Stimulated activated CD4-positive, alpha-beta T cell treated with anti-CD3 and anti-CD28 coated beads, Interleukin-2, amount 100 ng/mL, for 4 hours (primary cell): ENCODE data around the gene SBF1.
"Not testable (repeated sequence)": the region's sequence is repeated elsewhere in the genome, so short reads cannot be mapped to it uniquely, and the experiment has no call there.

ENCODE experiments used
- DNase-seq: peaks from one replicate; pipeline ENCODE4 v3.0.0-alpha.2; 2020; ENCODE audit warnings: low read depth

The SBF1 gene

DNA sequence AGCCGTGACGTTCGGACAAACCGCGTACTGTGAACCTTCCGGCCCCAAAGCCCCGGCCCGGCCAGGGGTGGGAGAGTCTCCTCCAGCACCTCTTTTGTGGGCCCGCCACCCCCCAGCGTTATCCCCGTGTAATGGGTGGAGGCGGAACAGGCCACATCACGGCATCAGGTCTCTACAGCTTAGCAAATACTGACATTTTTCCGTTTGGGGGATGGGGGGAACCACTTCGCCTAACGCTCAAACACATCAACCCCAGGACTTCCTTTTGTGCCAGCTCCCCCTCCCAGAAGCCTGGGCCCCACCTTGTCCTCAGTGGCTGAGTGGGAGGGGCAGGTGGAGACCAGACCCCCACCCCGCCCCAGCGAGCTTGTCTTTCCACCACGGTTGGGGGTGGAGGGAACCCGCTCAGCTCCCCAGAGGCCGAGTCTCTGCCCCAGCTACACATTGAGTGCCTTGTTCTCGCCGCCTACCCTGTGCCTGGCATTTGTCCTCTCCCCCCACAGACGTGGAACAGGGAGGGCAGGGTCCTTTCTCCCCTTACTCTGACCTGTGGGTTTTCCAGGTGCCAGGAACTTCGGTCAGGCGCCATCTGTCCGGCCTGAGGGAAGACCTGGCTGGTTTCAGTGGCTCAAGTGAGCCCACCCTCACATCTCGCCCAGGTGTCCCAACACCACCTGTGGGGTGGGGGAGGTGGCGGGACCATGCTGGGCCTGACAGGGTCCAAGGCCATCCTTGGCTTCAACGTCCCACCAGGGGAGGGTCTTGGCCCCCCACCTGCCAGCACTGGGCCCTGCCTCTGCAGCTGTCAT is 29.6 kb downstream of the SBF1 start:
- DNase-seq: peak; percentile 15

DNA sequence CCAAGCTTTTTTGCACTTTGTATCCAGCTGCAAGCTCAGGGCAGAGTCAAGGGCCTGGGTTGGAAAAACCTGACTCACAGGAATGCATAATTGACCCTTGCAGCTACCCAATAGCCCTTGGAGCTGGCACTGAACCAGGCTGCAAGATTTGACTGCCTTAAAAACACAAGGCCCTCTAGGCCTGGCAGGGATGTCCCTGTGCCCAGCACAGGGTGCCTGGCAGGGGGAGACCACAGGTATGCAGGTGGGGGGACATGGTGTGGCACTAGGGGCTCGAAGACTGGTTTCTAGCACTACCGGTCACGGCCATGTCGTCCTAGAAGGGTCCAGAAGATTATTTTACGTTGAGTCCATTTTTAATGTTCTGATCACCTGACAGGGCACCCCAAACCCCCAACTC is 30.2 kb downstream of the SBF1 start:
- no peak for DNase-seq

DNA sequence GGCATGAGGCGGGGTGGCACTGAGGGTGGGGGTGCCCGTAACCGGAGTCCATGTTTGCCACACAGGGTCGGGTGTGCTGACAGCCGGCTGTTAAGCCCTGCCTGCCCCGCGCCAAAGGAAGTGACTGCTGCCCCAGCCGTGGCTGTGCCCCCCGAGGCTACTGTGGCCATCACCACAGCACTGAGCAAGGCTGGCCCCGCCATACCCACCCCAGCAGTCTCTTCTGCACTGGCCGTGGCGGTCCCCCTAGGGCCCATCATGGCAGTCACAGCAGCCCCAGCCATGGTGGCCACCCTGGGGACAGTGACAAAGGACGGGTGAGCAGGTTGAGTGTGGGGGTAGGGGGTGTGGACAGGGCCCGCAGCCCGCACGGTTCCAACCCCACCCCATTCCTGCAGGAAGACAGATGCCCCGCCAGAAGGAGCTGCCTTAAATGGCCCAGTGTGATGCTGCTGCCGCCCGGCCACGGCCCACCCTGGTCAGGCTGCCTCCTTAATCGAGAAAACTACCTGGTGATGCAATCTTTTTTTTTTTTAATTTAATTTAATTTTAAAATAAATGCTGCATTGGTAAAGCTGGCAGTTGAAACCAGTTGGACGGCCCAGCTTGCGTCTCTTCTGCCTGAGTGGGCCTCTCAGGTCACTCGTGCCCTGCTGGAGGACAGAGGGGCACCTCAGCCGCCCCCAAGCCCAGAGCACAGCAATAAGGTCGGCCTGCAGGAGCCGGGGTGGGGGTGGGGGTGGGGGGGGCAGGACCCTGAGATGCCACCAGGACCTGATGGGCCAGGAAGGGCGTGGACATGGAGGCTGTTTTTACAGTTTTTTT is 30.8 kb downstream of the SBF1 start:
- no peak for DNase-seq

DNA sequence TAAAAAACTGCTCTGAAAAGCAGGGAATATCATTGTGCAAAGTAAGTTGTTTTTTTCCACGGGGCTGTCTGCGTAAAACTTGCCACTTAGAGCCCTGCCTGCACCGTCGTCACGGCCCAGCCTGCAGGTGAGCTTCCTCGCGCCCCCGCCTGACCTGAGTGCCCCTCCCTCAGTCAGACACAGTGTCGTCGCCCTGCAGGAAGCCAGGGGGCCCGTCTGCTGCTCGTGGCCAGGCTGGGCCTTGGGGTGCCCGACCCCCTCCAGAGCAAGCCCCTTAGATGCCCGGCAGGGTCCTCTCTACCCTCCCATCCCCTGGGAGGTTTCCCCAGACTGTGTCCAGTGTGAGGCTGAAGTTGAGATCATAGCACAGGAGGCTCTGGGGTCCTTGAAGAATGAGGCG is 31.6 kb downstream of the SBF1 start:
- no peak for DNase-seq

DNA sequence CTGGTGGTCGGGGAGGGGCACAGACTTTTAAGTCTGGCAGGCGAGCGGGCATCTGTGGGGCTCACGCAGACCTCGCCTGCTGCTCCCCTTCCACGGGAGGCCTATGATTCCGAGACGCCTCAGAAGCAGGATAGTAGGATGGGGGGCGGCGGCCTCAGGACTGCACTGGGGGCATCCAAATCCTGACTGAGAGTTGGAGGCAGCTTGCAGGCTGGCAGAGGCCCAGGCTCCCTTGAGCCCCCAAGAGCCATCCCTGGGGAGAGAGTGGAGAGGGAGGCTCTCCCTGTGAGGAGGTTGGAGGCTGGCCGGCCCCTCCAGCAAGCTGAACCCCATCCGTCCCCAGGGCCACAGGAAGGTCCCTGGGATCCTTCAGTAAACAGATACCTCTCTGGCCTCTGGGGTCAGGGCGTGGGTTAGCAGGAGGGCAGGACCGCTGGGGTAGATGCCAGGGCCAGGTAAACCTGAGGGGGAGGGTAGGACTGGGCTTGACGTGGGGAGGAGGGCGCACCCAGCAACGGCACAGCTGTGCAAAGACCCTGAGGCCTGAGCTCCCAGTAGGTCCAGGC is 33.3 kb downstream of the SBF1 start:
- DNase-seq: no peak

DNA sequence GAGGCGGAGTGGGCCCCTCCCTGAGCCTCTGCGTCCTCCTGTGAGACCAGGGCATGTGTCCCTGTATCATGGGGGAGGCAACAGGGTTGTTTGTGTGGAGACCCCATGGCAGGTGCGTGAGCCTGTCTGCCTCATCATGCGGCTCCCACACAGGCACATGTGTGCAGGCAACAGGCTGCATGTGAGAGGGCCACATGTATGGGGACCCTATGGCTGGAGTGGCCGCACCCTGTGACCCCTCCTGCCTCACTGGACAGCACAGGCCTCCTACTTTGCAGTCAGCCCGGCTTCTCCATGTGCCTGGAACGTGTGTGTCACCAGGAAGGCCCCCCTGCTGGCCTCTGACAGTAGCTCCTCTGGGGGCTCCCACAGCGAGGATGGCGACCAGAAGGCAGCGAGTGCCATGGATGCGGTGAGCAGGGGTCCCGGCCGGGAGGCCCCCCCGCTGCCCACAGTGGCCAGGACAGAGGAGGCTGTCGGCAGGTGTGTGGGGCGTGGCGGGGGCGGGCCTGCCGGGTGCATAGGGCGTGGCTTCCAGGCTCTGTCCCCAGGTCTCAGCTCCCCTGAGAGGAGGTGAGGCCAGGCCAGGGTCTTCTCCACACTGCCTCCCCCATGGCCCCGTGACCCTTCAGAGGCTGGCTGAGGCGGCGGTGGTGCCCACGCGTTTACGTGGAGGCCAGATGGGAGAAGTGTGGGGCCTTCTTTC is 34.1 kb downstream of the SBF1 start:
- DNase-seq: no peak

DNA sequence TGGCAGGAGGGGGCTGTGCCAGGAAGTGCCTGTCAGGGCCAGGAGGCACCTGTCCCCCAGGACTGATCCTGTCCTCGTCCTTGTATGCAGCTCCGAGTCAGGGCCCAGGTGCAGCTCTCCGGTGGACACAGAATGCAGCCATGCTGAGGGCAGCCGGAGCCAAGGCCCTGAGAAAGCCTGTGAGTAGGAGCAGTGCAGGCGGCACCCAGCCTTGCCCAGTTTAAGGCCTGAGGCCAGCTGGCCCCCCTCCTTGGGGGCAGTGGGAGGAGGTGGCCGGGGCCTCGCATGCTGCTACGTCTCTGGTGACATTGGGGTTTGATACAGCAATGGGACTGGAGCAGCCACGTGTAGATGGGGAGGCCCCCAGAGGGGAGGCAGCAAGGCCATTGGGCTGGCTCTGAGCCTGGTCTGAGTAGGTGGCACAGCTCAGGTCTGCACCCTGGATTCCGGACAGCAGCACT is 34.9 kb downstream of the SBF1 start:
- DNase-seq: no peak

DNA sequence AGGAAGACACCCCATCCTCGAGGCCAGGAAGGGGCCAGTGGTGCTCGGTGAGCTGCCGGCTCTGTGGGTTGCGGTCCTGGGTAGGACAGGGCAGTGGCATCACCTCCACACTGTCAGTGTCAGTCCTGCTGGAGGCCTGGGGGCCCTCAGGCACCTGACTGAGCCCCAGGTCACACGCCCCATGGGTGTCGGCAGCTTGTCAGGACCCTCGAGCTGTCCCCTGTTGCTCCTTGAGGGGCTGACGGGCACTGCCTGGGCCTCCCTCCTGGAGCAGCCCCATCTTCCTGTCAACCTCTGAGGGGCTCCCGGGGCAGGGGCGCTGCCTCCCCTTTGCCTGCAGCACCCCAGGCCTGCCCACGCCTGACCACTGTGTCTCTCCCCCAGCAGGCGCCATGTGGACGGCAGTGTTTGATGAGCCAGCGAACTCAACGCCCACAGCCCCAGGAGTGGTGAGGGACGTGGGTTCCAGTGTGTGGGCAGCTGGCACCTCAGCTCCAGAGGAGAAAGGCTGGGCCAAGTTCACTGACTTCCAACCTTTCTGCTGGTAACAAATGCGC is 35.4 kb downstream of the SBF1 start:
- no peak for DNase-seq

DNA sequence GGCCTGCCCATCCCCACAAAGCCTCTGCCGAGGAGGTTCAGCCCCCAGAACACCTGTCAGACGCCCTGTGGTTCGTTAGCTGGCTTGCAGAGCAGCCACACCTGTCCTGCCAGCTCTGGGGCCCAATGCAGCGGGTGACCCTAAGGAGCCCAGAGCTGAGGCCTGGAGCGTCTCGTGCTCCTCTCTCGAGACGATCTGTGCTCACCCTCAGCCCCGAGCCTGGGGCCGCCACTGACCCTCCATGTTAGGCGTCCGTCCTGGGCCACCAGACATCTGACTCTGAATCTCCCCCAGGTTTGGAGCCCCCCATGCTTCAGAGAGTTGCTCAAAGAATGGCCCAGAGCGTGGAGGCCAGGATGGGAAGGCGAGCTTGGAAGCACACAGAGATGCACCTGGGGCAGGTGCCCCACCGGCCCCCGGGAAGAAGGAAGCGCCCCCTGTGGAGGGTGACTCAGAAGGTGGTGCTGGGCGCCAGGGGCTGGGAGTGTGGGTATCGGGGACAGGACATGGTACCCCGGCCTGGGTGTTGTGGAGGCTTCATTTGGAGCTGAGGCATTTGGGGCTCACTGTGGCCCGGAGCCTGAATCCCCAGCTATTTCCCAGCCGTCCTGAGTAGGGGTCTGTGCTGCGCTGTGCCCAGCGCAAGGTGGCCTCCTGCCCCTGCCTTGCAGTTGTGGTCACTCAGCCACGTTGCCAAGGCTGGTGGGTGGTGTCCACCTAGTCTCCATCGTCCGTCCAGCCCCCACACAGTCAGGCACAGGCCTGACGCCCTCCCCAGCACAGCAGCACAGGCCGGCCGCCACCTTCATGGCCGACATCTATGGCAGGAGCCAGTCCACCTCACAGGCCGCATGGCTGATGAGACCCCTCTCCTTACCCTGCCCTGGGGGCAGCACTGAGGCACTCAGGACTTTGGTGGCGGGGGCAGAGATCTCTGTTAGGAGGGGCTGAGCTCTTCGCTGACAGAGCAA is 36.2 kb downstream of the SBF1 start:
- no peak for DNase-seq

DNA sequence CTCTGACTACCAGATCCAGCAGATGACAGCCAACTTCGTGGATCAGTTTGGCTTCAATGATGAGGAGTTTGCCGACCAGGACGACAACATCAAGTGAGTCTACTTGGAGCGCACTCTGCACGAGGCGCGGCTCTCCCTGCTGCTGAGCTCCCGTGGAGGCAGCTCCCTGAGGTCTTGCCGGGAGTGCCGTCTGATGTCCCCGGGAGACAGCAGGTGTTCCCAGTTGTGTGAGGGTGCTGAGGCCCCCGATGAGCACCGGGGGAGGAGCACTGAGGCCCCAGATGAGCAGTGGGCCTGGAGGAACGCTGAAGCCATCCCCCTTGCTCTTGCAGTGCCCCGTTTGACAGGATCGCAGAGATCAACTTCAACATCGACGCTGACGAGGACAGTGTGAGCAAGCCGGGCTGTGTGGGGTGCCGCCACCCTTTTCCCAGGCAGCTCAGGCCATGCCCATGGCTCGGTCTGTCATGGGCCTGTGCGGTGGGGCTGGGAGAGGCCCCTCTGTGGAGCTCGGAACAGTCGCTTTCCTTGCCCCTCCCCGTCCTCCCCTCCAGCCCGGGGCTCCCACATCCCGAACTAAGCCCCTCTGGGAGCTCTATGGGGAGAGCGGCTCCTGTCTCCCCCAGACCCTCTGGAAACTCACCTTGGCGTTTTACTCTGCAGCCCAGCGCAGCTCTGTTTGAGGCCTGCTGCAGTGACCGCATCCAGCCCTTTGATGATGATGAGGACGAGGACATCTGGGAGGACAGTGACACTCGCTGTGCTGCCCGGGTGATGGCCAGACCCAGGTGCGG is 37.1 kb downstream of the SBF1 start:
- DNase-seq: no peak

DNA sequence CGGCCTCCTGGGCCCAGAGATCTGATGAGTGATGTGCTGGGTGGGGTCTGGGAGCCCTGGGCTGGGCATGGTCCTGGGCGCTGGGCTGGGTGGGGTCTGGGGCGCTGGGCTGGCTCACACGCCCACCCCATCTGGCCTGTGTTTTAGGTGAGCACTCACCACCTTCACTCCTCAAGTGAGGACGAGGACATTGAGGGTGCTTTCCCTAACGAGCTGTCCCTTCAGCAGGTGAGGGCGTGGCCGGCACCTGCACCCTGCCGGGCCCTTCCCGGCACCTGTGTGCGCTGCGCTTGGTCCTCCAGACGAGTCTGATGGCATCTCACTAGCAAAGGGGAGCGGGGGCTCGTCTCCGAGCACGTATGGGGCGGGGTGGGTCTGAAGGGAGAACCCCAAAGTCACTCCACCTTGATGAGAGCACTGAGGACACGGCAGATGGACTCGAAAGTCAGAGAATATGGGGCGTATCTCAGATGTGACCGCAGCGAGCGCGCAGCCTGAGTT is 37.9 kb downstream of the SBF1 start:
- no peak for DNase-seq

DNA sequence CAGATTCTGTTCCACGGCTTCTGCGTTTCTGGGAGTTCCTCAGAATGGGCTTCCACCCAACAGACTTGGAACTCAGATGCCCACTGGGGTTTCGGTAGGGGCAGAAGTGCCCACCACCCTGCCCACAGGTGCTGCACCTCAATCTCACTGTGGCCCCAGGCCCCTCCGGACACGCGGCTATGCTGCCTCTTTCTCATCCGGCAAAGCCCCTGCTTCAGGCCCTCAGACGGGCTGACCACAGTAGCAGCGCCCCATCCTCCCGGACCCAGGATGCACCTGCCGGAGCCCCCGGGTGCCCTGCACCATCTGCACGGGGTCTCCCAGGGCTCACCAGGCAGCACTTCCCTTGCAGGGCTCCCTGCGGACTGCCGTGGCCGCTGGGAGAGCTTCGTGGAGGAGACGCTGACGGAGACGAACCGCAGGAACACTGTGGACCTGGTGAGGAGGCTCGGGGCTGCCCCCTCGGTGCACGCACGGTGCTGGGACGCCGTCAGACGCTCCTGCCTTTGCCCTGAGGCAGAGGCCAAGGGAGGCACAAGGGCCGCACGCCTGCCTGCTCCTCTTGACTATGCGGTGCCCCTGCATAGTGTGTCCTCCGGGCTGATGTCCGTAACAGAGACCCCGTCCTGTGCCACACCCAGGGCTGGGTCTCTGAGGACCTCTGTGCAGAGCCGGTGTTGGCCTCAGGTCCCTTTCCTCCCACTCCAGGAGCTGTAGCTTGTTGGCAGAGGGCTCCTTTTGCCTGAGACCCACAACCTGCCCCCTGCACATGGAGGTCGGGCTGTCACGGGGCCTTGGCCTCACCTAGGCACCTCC is 38.6 kb downstream of the SBF1 start:
- DNase-seq: no peak

DNA sequence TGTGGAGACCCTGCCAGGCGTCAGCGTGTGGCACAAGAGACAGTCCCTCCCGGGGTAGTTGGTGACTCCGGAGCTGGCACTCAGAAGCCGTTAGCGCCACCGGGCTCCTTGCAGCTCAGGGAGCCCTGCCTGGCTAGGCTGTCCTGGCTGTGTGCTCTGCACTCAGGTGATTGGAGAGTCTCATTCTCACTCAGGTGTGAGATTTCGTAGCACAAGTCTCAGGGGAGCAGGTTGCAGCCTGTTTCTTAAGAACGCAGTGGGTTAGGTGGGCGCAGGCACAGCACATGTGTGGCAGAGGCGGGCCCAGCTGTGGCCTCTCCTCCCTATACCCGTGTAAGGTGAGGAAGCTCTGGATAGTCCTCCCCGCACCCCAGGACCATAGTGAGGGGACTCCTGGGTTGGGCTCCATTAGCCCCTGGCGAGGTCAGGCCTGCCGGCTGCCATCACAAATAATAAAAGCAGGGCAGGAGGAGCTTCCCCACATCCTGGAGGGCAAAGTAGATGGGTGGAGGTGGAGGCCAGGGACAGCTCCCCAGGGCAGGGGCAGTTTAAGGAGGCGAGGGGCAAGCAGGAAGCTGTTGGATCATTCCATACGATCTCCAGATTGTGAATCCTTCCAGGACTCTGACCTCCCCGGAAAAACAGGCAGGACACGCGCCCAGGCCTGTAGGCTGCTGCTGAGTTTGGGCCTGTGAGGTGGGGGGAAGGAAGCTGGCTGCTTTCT is 39.4 kb downstream of the SBF1 start:
- DNase-seq: no peak

DNA sequence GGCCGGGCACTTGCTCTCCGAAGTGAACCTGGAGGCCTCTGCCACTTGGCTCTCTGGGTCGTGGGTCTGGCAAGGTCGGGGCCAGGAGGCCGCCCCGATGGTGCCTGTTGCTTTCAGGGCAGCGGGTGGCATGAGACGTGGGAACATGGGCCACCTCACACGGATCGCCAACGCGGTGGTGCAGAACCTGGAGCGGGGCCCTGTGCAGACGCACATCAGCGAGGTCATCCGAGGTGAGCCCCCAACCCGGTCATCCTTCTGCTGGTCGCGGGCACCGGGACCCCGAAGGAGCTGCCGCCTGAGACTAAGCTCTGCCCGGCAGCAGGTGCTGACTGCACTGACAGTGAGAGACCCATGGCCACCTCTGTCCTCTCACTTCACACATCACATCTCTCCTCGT is 40.0 kb downstream of the SBF1 start:
- DNase-seq: no peak

DNA sequence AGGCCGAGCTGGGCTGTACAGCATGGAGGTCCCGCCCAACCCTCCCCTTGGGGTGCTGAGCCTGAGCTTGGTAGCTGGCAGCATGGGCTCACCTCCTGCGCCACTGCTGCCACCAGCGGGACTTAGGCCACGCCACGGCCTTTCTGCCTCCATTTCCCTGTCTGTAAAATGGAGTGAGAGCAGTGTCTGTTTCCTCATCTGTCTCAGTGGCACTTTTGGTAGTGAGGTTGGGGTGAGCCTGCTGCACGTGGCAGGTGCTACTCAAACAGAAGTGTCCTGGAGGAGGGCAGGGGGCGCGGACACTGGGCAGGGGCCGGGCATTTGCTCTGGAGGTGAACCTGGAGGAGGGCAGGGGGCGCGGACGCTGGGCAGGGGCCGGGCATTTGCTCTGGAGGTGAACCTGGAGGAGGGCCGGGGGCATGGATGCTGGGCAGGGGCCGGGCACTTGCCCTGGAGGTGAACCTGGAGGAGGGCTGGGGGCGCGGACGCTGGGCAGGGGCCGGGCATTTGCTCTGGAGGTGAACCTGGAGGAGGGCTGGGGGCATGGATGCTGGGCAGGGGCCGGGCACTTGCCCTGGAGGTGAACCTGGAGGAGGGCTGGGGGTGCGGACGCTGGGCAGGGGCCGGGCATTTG is 41.8 kb downstream of the SBF1 start:
- DNase-seq: not testable (repeated sequence)

DNA sequence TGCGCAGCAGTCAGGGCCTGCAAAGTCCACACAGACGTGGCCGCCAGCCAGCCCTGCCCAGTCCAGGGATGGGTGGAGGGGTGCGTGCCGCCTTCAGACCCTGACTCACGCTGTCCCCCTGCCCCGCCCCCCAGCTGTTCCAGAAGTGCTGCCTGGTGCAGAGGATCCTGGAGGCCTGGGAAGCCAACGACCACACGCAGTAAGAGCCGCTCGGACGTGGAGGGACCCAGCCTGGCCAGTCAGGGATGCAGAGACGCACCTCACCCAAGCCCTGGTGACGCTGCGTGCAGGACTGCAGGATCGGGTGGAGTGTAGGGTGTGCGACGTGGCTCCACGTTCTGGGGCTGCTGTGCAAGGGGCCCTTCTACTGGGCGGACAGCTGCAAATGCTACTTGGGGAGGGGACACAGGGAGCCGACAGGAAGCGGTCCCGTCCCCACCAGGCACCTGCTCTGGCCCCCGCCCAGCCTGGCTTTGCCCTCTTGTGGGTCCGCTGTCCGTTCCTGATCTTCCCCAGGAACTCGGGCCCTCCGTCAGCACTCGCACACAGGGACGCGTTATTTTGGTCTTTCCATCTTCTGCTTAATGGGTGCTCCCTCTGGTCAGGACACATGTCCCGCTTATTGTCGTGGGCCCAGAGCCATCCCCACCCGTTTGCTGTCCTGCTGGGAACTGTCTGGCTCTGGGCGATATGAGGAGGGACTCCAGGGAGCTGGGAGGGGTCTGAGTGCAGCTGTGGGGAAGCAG is 42.5 kb downstream of the SBF1 start:
- DNase-seq: no peak
